HG03469 (cell line): Measurements from ENCODE around the gene WRNIP1.

Experiments used
- ATAC-seq: cut with Tn5 transposase; IDR thresholded peaks from one replicate; pipeline ENCODE4 v1.9.1; 2021; ENCODE audit warnings: mild to moderate bottlenecking, moderate library complexity, moderate number of reproducible peaks; ENCODE audit not compliant: unreplicated experiment

The WRNIP1 gene

DNA sequence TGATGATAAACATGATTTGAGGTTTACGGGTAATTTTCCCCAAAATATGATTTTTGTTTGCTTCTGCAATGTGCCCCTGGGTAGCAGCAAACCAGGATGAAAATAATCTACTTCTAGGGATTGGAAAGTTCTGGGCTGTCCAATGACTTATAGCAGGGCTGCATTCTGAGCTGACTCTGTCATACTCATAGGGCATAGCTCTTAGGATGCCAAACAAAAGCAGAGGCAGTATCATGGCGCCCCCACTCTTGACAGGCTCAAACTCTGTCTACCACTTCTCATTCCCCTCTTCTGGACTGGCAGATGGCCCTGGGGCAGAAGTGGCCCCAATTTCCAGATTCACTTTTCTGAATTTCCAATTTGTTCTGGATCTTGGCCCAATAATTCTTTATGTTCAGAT lies 66.2 kb downstream of the WRNIP1 start:
- no peak for ATAC-seq

DNA sequence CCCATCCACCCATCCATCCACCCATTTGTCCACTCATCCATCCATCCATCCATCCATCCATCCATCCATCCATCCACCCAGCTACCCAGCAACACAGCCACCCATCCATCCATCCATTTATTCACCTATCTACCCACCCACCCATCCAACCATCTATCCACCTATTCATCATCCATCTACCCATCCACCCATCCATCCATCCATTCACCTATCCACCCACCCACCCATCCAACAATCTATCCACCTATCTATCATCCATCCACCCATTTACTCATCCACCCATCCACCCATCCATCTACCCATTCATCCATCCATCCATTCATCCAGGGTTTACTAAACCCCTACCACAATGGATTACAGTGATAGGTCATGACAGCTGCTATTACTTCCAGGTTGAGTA lies 69.1 kb downstream of the WRNIP1 start:
- no peak for ATAC-seq
